Measurements from ENCODE around the gene MYMX. TPM values are rescaled to one million over a fixed set of nuclear protein-coding genes. Genes with fewer than 3 reads are reported as not detected.

The MYMX gene
- total and polyA plus RNA-seq, 2 of the 13 experiments (the other 11 are each of a cell fraction or from before 2014, with no cell fraction given) = not detected

- TF ChIP-seq REL (CRISPR knock-in tag; conservative IDR thresholded peaks at IDR 0.05) = no peak
- peak; percentile 10; the same call in 1 of the 2 replicates for TF ChIP-seq SALL1 (CRISPR knock-in tag; IDR thresholded peaks at IDR 0.05)
- TF ChIP-seq ZNF556 (CRISPR knock-in tag; IDR thresholded peaks at IDR 0.05; ENCODE audit: borderline replicate concordance) = peak; percentile 45; the same call in 1 of the 2 replicates
- no peak for TF ChIP-seq ZKSCAN8 (CRISPR knock-in tag; IDR thresholded peaks at IDR 0.05; ENCODE audit: borderline replicate concordance)
- 0 out of 2 replicates have a peak, but pooled peaks have one; percentile 12 for TF ChIP-seq HNF4G (IDR thresholded peaks at IDR 0.05; ENCODE audit: borderline replicate concordance, low read depth, low read length)
- no peak for TF ChIP-seq HNF4G (CRISPR knock-in tag; IDR thresholded peaks at IDR 0.05; ENCODE audit: borderline replicate concordance, low read depth)
- TF ChIP-seq THAP7 (CRISPR knock-in tag; IDR thresholded peaks at IDR 0.05) = peak; percentile 37; the same call in 1 of the 2 replicates
- no peak for TF ChIP-seq KIAA2018 (CRISPR knock-in tag; IDR thresholded peaks at IDR 0.05; ENCODE audit: borderline replicate concordance)
- peak; percentile 32; the same call in 1 of the 2 replicates for TF ChIP-seq HOXA3 (CRISPR knock-in tag; IDR thresholded peaks at IDR 0.05)
- no peak for TF ChIP-seq ZNF432 (CRISPR knock-in tag; IDR thresholded peaks at IDR 0.05; ENCODE audit: borderline replicate concordance)
- TF ChIP-seq ZFY (CRISPR knock-in tag; IDR thresholded peaks at IDR 0.05) = peak; percentile 66
- 0 out of 2 replicates have a peak, but pooled peaks have one; percentile 46 for TF ChIP-seq HOXD1 (CRISPR knock-in tag; IDR thresholded peaks at IDR 0.05)
- peak; percentile 22; the same call in 1 of the 2 replicates for TF ChIP-seq DPF2 (CRISPR knock-in tag; IDR thresholded peaks at IDR 0.05; ENCODE audit: borderline replicate concordance, low read depth)
- TF ChIP-seq NR2F6 (IDR thresholded peaks at IDR 0.05) = 0 out of 2 replicates have a peak, but pooled peaks have one; percentile 28
- peak; percentile 46; the same call in 1 of the 2 replicates for TF ChIP-seq NR2F6 (CRISPR knock-in tag; IDR thresholded peaks at IDR 0.05)
- TF ChIP-seq ARID5B (CRISPR knock-in tag; IDR thresholded peaks at IDR 0.05) = 0 out of 2 replicates have a peak, but pooled peaks have one; percentile 20
- no peak for TF ChIP-seq ZNF329 (CRISPR knock-in tag; IDR thresholded peaks at IDR 0.05; ENCODE audit: low read depth)
Observed at GRCh38 chr6:44263354-44264100, 46.8 kb downstream of the MYMX start (continued).
